ENCODE results near the gene ZSWIM7. TPM values are rescaled to one million over a fixed set of nuclear protein-coding genes. Genes with fewer than 3 reads are reported as not detected.

Gene ZSWIM7, protein sequence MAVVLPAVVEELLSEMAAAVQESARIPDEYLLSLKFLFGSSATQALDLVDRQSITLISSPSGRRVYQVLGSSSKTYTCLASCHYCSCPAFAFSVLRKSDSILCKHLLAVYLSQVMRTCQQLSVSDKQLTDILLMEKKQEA
- total RNA-seq (10 to 100 TPM; 17.0 to 20.1 TPM), polyA plus RNA-seq (ENCODE audit: insufficient read depth, low read depth, low replicate concordance) (36.2 TPM)
- long read RNA-seq, donor 1, partial matches to known transcripts = 0 of 18 reads
- long read RNA-seq, donor 1, other reads (novel, unspliced or antisense) = 0 of 18 reads
- long read RNA-seq, donor 2, partial matches to known transcripts = 0 of 9 reads
- long read RNA-seq, donor 2, other reads (novel, unspliced or antisense) = 0 of 9 reads

DNA sequence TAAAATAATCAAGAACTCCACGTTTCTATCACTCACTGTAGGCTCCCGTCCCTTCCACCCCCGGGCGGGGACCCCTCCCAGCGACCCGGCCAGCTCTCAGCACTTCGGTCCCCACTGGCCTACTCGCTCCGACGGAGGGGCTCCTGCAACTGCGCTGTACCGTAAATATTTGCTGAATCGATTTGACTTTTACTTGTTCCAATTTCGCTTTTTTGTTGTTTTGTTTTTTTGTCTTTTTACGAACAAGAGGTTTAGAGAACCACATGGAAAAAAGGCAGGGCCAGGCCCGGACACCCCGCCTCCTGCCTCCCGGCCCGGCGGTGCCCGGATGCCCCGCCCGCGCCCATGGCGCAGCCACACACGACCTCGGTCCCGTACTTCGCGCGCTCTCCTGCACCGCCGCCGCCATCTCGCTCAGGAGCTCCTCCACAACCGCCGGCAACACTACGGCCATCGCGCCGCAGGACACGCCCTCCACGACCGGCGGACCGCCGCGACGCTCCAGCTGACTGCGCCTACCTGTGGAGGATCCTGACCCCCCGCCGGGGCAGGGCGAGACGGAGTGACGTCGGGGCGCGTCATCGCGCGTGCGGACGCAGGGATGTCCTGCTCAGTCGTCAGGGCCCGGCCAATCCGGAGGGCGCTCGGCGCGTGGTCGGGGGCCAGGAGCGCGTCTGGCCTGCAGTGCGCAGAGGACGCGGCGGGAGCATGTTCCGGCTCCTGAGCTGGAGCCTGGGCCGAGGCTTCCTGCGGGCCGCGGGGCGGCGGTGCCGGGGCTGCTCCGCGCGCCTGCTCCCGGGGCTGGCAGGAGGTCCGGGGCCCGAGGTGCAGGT, at the start of gene ZSWIM7, which contains the start of gene TTC19:
Gene ZSWIM7, minus strand, starts transcription at position 564 of the 833 bp plus-strand sequence. Its CDS starts 110 bp downstream, at position 454.
Gene TTC19, plus strand, starts transcription at position 684 of the 833 bp plus-strand sequence. Its CDS starts 25 bp downstream, at position 709.
- H3K4me1 ChIP-seq = peaks cover 6% of the 10 kb centered on the region
- intact Hi-C loops (cut with DNase I; ENCODE audit: low total_unique reads) = no loop called here
- H3K36me3 ChIP-seq (ENCODE audit: low read depth, missing control alignments) = no peaks in the 10 kb centered on the region
- peak within 1 kb of the TSS; percentile 72 to 85 for H3K4me3 ChIP-seq
- peak; percentile 98 for DNase-seq
- TF ChIP-seq, protein P1, sequence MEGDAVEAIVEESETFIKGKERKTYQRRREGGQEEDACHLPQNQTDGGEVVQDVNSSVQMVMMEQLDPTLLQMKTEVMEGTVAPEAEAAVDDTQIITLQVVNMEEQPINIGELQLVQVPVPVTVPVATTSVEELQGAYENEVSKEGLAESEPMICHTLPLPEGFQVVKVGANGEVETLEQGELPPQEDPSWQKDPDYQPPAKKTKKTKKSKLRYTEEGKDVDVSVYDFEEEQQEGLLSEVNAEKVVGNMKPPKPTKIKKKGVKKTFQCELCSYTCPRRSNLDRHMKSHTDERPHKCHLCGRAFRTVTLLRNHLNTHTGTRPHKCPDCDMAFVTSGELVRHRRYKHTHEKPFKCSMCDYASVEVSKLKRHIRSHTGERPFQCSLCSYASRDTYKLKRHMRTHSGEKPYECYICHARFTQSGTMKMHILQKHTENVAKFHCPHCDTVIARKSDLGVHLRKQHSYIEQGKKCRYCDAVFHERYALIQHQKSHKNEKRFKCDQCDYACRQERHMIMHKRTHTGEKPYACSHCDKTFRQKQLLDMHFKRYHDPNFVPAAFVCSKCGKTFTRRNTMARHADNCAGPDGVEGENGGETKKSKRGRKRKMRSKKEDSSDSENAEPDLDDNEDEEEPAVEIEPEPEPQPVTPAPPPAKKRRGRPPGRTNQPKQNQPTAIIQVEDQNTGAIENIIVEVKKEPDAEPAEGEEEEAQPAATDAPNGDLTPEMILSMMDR (IDR thresholded peaks at IDR 0.05) = peak in 1 of 3 experiments; percentile 18
- peak; percentile 27 for TF ChIP-seq POLR2A (IDR thresholded peaks at IDR 0.05)
- no peaks in the 10 kb centered on the region for H3K9me3 ChIP-seq
- peak within 1 kb of the TSS; percentile 86 to 96 for H3K27ac ChIP-seq
- WGBS, 2 donors = 0 to 1% methylated on average over 50 to 58 of the region's 91 CpGs
- no peaks in the 10 kb centered on the region for H3K27me3 ChIP-seq

DNA sequence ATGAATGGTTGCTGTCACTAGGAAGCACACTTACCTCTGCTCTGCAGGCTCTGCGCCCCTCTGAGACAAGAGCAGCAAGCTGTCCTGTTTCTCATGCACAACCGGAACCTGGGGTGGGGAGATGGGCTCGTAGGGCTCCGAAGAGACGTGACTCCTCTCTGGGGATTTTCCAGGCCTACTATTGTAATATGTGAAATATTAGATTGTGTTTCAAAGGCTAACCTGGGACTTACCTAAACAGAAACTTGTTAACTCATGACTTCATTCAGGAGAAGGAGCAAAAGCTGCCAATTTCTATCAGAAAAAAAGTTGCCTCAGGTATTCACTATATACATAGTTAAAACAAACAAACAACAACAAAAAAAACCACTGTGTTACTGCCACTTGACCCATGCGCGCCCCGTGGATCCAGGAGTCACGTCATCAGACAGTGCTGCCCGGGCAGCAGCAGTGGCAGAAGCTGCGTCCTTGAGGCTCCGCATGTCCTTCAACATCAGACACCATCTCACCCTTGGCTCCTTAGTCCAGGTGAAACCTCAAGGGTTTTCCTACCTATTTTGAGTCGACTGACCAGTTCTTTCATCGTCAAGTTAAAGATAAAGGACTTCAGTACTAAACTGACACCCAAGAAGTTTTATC, 49.4 kb upstream of the ZSWIM7 start:
- no peak for TF ChIP-seq POLR2A (IDR thresholded peaks at IDR 0.05)
- 86% methylated on average over 14 of the region's 14 CpGs for WGBS, 2 donors
- H3K27ac ChIP-seq = no peak overlapping the region

DNA sequence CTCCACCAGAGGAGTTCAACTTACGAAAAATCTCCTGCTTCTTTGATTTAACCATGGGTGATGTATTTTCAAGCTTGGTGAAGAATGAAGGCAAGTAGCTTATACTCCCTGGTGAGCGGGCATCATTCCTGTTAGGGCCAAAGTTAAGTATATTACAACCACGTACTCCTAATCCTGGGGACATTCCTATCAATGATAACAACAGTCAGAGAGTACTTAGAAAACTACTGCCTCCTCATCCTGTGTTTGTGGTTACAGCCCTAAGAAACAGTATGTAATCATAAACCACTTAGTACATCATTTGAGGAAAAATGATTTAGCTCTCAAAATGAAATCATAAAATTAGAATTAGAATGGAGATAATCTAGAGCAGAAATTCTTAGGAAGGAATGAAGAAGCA, 47.5 kb upstream of the ZSWIM7 start:
- Histone ChIP-seq H3K27me3 (no peaks in the 10 kb centered on the region), H3K4me1 (no peaks in the 10 kb centered on the region), H3K9me3 (no peaks in the 10 kb centered on the region), H3K36me3 (ENCODE audit: low read depth, missing control alignments) (no peaks in the 10 kb centered on the region), H3K4me3 (no peak overlapping the region), H3K27ac (no peak overlapping the region)
- intact Hi-C loops (cut with DNase I; ENCODE audit: low total_unique reads) = no loop called here
- TF ChIP-seq POLR2A (IDR thresholded peaks at IDR 0.05) = no peak
- TF ChIP-seq, protein P1 (IDR thresholded peaks at IDR 0.05) = no peak
- WGBS, 2 donors = 93% methylated on average over 3 of the region's 3 CpGs
- no peak for DNase-seq

More for the DNA sequence above, 49.4 kb upstream of the ZSWIM7 start:
- Histone ChIP-seq H3K27me3 (no peaks in the 10 kb centered on the region), H3K4me1 (no peaks in the 10 kb centered on the region), H3K9me3 (no peaks in the 10 kb centered on the region), H3K36me3 (ENCODE audit: low read depth, missing control alignments) (no peaks in the 10 kb centered on the region), H3K4me3 (no peak overlapping the region)
- intact Hi-C loops (cut with DNase I; ENCODE audit: low total_unique reads) = no loop called here
- DNase-seq = no peak

DNA sequence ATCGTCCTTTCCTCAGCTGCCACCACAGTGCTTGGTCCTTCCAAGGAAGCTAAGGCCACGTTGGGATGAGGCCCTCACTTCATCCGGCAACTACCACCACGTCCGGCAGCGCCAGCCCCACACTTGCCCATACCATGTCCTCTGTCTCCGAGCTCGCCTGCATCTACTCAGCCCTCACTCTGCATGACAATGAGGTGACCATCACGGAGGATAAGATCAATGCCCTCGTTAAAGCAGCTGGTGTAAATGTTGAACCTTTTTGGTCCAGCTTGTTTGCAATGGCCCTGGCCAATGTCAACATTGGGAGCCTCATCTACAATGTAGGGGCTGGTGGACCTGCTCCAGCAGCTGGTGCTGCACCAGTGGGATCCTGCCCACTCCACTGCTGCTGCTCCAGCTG, 45.0 kb upstream of the ZSWIM7 start:
- Histone ChIP-seq H3K27me3 (no peaks in the 10 kb centered on the region), H3K4me3 (no peak overlapping the region), H3K27ac (no peak overlapping the region), H3K4me1 (no peaks in the 10 kb centered on the region), H3K36me3 (ENCODE audit: low read depth, missing control alignments) (no peaks in the 10 kb centered on the region), H3K9me3 (no peaks in the 10 kb centered on the region)
- DNase-seq = no peak
- WGBS, 2 donors = 92 to 96% methylated on average over 9 to 10 of the region's 10 CpGs
- no peak for TF ChIP-seq POLR2A (IDR thresholded peaks at IDR 0.05)
- TF ChIP-seq, protein P1 (IDR thresholded peaks at IDR 0.05) = no peak
- intact Hi-C loops (cut with DNase I; ENCODE audit: low total_unique reads) = no loop called here

Measured in testis (tissue), 5 donors.